CD14-positive monocyte (primary cell): ENCODE data around the gene PHLDB3. TPM values are rescaled to one million over a fixed set of nuclear protein-coding genes. Genes with fewer than 3 reads are reported as not detected.
A peak's percentile ranks its signal among the peaks of the same experiment; 100 is the strongest.

Experiments
- DNase-seq, 3 donors: peaks; one replicate each; pipeline ENCODE4 v3.0.0-alpha.2; 2011 to 2022
- H2AFZ ChIP-seq: 2 replicates; pipeline ENCODE4 v1.6.0; 2012; ENCODE audit warnings: mild to moderate bottlenecking, low read depth, low read length, inconsistent platforms; ENCODE audit not compliant: insufficient read depth, poor library complexity, severe bottlenecking
- H3K27ac ChIP-seq, 2 donors: 1 replicate in 1 of 2; 2 replicates in 1 of 2; pipeline ENCODE4 v1.5.1; 2012 to 2013; ENCODE audit warnings: low read length in 2 of 2, control low read depth in 1 of 2, inconsistent platforms in 1 of 2, low read depth in 1 of 2, mild to moderate bottlenecking in 1 of 2
- H3K27me3 ChIP-seq, 2 donors: one replicate each; pipeline versions ENCODE4 v1.6.0 to v1.6.1; 2011 to 2013; ENCODE audit warnings: low read length in 2 of 2; ENCODE audit not compliant: control insufficient read depth in 2 of 2, insufficient read depth in 2 of 2
- H3K36me3 ChIP-seq, 2 donors: replicated peaks in 1 of 2; 1 replicate in 1 of 2; 2 replicates in 1 of 2; pipeline versions ENCODE4 v1.5.1 to v1.6.1; 2012 to 2013; ENCODE audit warnings: low read length in 2 of 2, control low read depth in 1 of 2, inconsistent platforms in 1 of 2, mild to moderate bottlenecking in 1 of 2; ENCODE audit not compliant: insufficient read depth in 2 of 2, control insufficient read depth in 1 of 2
- H3K4me1 ChIP-seq, 2 donors: 1 replicate in 1 of 2; 2 replicates in 1 of 2; pipeline versions ENCODE4 v1.5.1 to v1.6.1; 2012 to 2013; ENCODE audit warnings: low read length in 2 of 2, control low read depth in 1 of 2, inconsistent platforms in 1 of 2, mild to moderate bottlenecking in 1 of 2, moderate library complexity in 1 of 2; ENCODE audit not compliant: insufficient read depth in 2 of 2, control insufficient read depth in 1 of 2
- H3K4me2 ChIP-seq: replicated peaks from 2 replicates; pipeline ENCODE3; 2012; ENCODE audit warnings: low read length, moderate library complexity, mild to moderate bottlenecking; ENCODE audit not compliant: poor library complexity, severe bottlenecking; ENCODE audit errors: extremely low read depth
- H3K4me3 ChIP-seq, 3 experiments: fragments of 200-600 bp in 1 of 3; sonication (generic) in 1 of 3; replicated peaks in 1 of 3; 1 replicate in 2 of 3; 2 replicates in 1 of 3; pipeline ENCODE4 v1.5.1; 2011 to 2013; ENCODE audit warnings: low read length in 3 of 3, mild to moderate bottlenecking in 3 of 3, control low read depth in 2 of 3, low read depth in 2 of 3, inconsistent platforms in 1 of 3, moderate library complexity in 1 of 3
- H3K79me2 ChIP-seq: 2 replicates; pipeline ENCODE4 v1.6.0; 2012; ENCODE audit warnings: mild to moderate bottlenecking, control low read depth, inconsistent platforms, low read length, moderate library complexity; ENCODE audit not compliant: insufficient read depth
- H3K9ac ChIP-seq: 2 replicates; pipeline ENCODE4 v1.6.0; 2017; ENCODE audit warnings: low read length, mild to moderate bottlenecking; ENCODE audit not compliant: insufficient read depth, poor library complexity, severe bottlenecking
- H3K9me3 ChIP-seq, 2 donors: replicated peaks in 1 of 2; 1 replicate in 1 of 2; 2 replicates in 1 of 2; pipeline versions ENCODE4 v1.5.1 to v1.6.1; 2012 to 2013; ENCODE audit warnings: low read length in 2 of 2, control low read depth in 1 of 2; ENCODE audit not compliant: control insufficient read depth in 1 of 2, insufficient read depth in 1 of 2
- H4K20me1 ChIP-seq: 2 replicates; pipeline ENCODE4 v1.6.0; 2012; ENCODE audit warnings: mild to moderate bottlenecking, low read length, control low read depth, moderate library complexity; ENCODE audit not compliant: insufficient read depth
- H3K27ac Mint-ChIP-seq, 7 donors: one replicate each; pipeline ENCODE4 v1.8.0; 2020; ENCODE audit warnings: mild to moderate bottlenecking in 7 of 7, mixed read lengths in 7 of 7, moderate library complexity in 6 of 7, inconsistent platforms in 2 of 7
- H3K27me3 Mint-ChIP-seq, 3 donors: one replicate each; pipeline ENCODE4 v1.8.0; 2021 to 2022; ENCODE audit warnings: low read depth in 3 of 3, mild to moderate bottlenecking in 3 of 3, mixed read lengths in 3 of 3, moderate library complexity in 3 of 3, inconsistent platforms in 1 of 3
- H3K36me3 Mint-ChIP-seq, 2 donors: one replicate each; pipeline ENCODE4 v1.8.0; 2020; ENCODE audit warnings: mixed read lengths in 2 of 2, inconsistent platforms in 1 of 2, mild to moderate bottlenecking in 1 of 2
- H3K4me1 Mint-ChIP-seq: one replicate; pipeline ENCODE4 v1.8.0; 2020; ENCODE audit warnings: mild to moderate bottlenecking, mixed read lengths
- H3K4me3 Mint-ChIP-seq, 2 donors: one replicate each; pipeline ENCODE4 v1.8.0; 2020; ENCODE audit warnings: mild to moderate bottlenecking in 2 of 2, mixed read lengths in 2 of 2, moderate library complexity in 1 of 2
- H3K9me3 Mint-ChIP-seq, 7 donors: one replicate each; pipeline ENCODE4 v1.8.0; 2020 to 2022; ENCODE audit warnings: mixed read lengths in 7 of 7, mild to moderate bottlenecking in 6 of 7, moderate library complexity in 6 of 7, inconsistent platforms in 2 of 7
- CTCF ChIP-seq: fragments of 200-600 bp; IDR thresholded peaks from one replicate; pipeline ENCODE4 v1.8.0; 2022; ENCODE audit warnings: antibody characterized with exemption, mild to moderate bottlenecking
- WGBS: methylation state at CpG from one replicate; pipeline ENCODE4 v1.1.5; 2013; ENCODE audit warnings: missing lambda C conversion rate; ENCODE audit not compliant: insufficient coverage; 5-methylcytosine and 5-hydroxymethylcytosine counted together
- intact Hi-C, 2 donors: fragments of 100-400 bp; cut with micrococcal nuclease; formaldehyde crosslinking; loops; one replicate each; pipeline versions ENCODE4 v1.15.0 to v1.15.1; 2023
- polyA plus RNA-seq, 3 donors: library from polyadenylated mRNA; depleted of rRNA in 1 of 3; unstranded in 2 of 3; stranded (reverse) in 1 of 3; fragments of 300-500 nt in 2 of 3; fragments of >200 nt in 1 of 3; fragmentation: Illumina TruSeq in 2 of 3; gene quantifications; 1 replicate in 2 of 3; 2 replicates in 1 of 3; pipeline ENCODE4 v1.2.3, GENCODE V29; 2012 to 2021

PHLDB3 gene
- polyA plus RNA-seq, 3 donors, result 1.4 to 3.4 (median 1.7) TPM

GRCh38 chr19:43479226-43479625 lies 25.3 kb downstream of the PHLDB3 start:
- no peaks in the 10 kb centered on the region for H3K27me3 ChIP-seq
- peaks cover 14 to 18% of the 10 kb centered on the region in 2 donors for H3K4me1 ChIP-seq
- H3K4me3 ChIP-seq, result no peak overlapping the region
- peaks cover 0 to 8% (median 4%) of the 10 kb centered on the region in 3 donors for H3K27me3 Mint-ChIP-seq
- H3K4me2 ChIP-seq, result no peak overlapping the region
- H3K9ac ChIP-seq, result no peak overlapping the region
- H3K36me3 Mint-ChIP-seq, result peaks cover 15 to 30% of the 10 kb centered on the region in 2 donors
- H3K27ac Mint-ChIP-seq, result peak overlapping the region in 2 of 7 donors; percentile 30 to 53
- no peak for TF ChIP-seq CTCF
- H3K9me3 ChIP-seq, result no peaks in the 10 kb centered on the region
- no peaks in the 10 kb centered on the region for H4K20me1 ChIP-seq
- H3K36me3 ChIP-seq, result no peaks in the 10 kb centered on the region
- H3K9me3 Mint-ChIP-seq, result no peaks in the 10 kb centered on the region
- no peak overlapping the region for H3K4me3 Mint-ChIP-seq
- 100% methylated on average over 11 of the region's 15 CpGs for WGBS
- H2AFZ ChIP-seq, result no peak overlapping the region
- no peaks in the 10 kb centered on the region for H3K79me2 ChIP-seq
- no peak overlapping the region for H3K27ac ChIP-seq
- H3K4me1 Mint-ChIP-seq, result peaks cover 15% of the 10 kb centered on the region
- intact Hi-C loops, result no loop called here
- no peak for DNase-seq

- peaks cover 0 to 12% (median 4%) of the 10 kb centered on the region in 3 donors for H3K27me3 Mint-ChIP-seq
Measured at GRCh38 chr19:43478323-43478722, 26.2 kb downstream of the PHLDB3 start.

More at GRCh38 chr19:43478323-43478722, 26.2 kb downstream of the PHLDB3 start:
- H3K27ac Mint-ChIP-seq, result peak overlapping the region in 2 of 7 donors; percentile 22 to 84
- H3K79me2 ChIP-seq, result no peaks in the 10 kb centered on the region
- H3K4me2 ChIP-seq, result no peak overlapping the region
- H3K9me3 ChIP-seq, result no peaks in the 10 kb centered on the region
- no peak overlapping the region for H3K4me3 Mint-ChIP-seq
- no peak for DNase-seq
- peaks cover 18% of the 10 kb centered on the region for H3K4me1 Mint-ChIP-seq
- no peak for TF ChIP-seq CTCF
- no peaks in the 10 kb centered on the region for H3K27me3 ChIP-seq
- no peaks in the 10 kb centered on the region for H3K36me3 ChIP-seq
- H4K20me1 ChIP-seq, result no peaks in the 10 kb centered on the region
- WGBS, result no CpG with 5 or more reads among the region's 3 CpGs
- peaks cover 14 to 18% of the 10 kb centered on the region in 2 donors for H3K4me1 ChIP-seq
- intact Hi-C loops, result no loop called here
- no peak overlapping the region for H2AFZ ChIP-seq
- no peak overlapping the region for H3K27ac ChIP-seq
- H3K9me3 Mint-ChIP-seq, result no peaks in the 10 kb centered on the region
- H3K36me3 Mint-ChIP-seq, result peaks cover 17 to 33% of the 10 kb centered on the region in 2 donors
- H3K9ac ChIP-seq, result no peak overlapping the region
- H3K4me3 ChIP-seq, result no peak overlapping the region
